Endothelial cell of umbilical vein (primary cell): ENCODE data around the gene GTF2IRD1.

Experiments used
- EZH2 ChIP-seq: IDR thresholded peaks from 2 replicates; pipeline ENCODE4 v1.6.1; 2012; ENCODE audit warnings: borderline replicate concordance, low read depth, mild to moderate bottlenecking, moderate library complexity, low read length, inconsistent platforms; ENCODE audit not compliant: severe bottlenecking
- JUN ChIP-seq: IDR thresholded peaks from 2 replicates; pipeline ENCODE4 v1.6.1; 2011; ENCODE audit warnings: borderline replicate concordance, low read depth; ENCODE audit not compliant: insufficient read length, insufficient read depth
- MYC ChIP-seq: IDR thresholded peaks from one replicate; pipeline ENCODE4 v1.6.1; 2011; ENCODE audit warnings: mild to moderate bottlenecking, low read depth, low read length
- POLR2A ChIP-seq: IDR thresholded peaks from 2 replicates; pipeline ENCODE4 v1.6.1; 2012; ENCODE audit warnings: low read depth, mild to moderate bottlenecking, control low read depth, low read length
- POLR2AphosphoS5 ChIP-seq: IDR thresholded peaks from 2 replicates; pipeline ENCODE4 v1.6.1; 2012; ENCODE audit warnings: low read depth, mild to moderate bottlenecking, control low read depth, low read length, moderate library complexity; ENCODE audit not compliant: insufficient read depth
- TF ChIP-seq, protein P1 (sequence below), 2 donors: IDR thresholded peaks; 1 replicate in 1 of 2; 2 replicates in 1 of 2; pipeline ENCODE4 v1.5.1; 2011; ENCODE audit warnings: low read length in 2 of 2, mild to moderate bottlenecking in 2 of 2, moderate library complexity in 2 of 2, control low read depth in 1 of 2, inconsistent platforms in 1 of 2, low read depth in 1 of 2; ENCODE audit not compliant: insufficient read depth in 1 of 2; ENCODE audit errors: extremely low read depth in 1 of 2
- TF ChIP-seq, protein P2 (sequence below): IDR thresholded peaks from 2 replicates; pipeline ENCODE4 v1.6.1; 2011; ENCODE audit not compliant: insufficient read depth, insufficient read length

DNA sequence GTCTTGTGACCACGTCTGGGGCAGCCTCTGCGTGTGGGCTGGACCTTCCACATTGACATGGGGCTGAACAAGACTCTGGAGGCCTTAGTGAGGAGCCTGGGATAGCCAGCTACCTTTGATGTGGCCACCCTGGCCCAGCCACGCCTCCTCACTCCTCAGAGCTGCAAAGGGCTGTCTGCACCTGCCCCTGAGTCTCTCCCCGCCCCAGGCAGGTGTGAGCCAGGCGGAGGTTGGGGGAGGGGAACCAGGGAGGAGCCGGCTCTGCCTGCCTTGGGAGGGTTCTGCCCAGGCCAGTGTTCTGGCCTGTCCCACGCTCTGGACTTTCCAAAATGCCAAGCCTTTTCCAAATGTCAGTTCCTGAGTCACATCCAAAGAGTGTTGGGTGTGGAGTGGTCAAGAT, 72.2 kb downstream of the GTF2IRD1 start:
- TF ChIP-seq, protein P1, sequence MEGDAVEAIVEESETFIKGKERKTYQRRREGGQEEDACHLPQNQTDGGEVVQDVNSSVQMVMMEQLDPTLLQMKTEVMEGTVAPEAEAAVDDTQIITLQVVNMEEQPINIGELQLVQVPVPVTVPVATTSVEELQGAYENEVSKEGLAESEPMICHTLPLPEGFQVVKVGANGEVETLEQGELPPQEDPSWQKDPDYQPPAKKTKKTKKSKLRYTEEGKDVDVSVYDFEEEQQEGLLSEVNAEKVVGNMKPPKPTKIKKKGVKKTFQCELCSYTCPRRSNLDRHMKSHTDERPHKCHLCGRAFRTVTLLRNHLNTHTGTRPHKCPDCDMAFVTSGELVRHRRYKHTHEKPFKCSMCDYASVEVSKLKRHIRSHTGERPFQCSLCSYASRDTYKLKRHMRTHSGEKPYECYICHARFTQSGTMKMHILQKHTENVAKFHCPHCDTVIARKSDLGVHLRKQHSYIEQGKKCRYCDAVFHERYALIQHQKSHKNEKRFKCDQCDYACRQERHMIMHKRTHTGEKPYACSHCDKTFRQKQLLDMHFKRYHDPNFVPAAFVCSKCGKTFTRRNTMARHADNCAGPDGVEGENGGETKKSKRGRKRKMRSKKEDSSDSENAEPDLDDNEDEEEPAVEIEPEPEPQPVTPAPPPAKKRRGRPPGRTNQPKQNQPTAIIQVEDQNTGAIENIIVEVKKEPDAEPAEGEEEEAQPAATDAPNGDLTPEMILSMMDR (IDR thresholded peaks at IDR 0.05; ENCODE audit: extremely low read depth in 1 of 2, insufficient read depth in 1 of 2, low read depth in 1 of 2, low read length in 2 of 2) = no peak
- no peak for TF ChIP-seq POLR2A
- no peak for TF ChIP-seq MYC
- TF ChIP-seq EZH2 = no peak
- TF ChIP-seq, protein P2, sequence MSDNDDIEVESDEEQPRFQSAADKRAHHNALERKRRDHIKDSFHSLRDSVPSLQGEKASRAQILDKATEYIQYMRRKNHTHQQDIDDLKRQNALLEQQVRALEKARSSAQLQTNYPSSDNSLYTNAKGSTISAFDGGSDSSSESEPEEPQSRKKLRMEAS = no peak
- TF ChIP-seq POLR2AphosphoS5 = no peak
- no peak for TF ChIP-seq JUN
